Nephron (organoid): ENCODE measurements around the gene IGF1.

ENCODE experiments used
- H3K27ac Mint-ChIP-seq, 3 experiments: 2 replicates each; pipeline ENCODE4 v1.8.0; 2020; ENCODE audit warnings: mixed read lengths in 3 of 3, mild to moderate bottlenecking in 2 of 3, moderate library complexity in 1 of 3
- H3K27me3 Mint-ChIP-seq: 2 replicates; pipeline ENCODE4 v1.8.0; 2021; ENCODE audit warnings: low read depth, mild to moderate bottlenecking, moderate library complexity, mixed read lengths
- H3K36me3 Mint-ChIP-seq: 2 replicates; pipeline ENCODE4 v1.8.0; 2020; ENCODE audit warnings: low read depth, mixed read lengths
- H3K4me1 Mint-ChIP-seq: 2 replicates; pipeline ENCODE4 v1.8.0; 2020; ENCODE audit warnings: mixed read lengths
- H3K4me3 Mint-ChIP-seq, 3 experiments: 2 replicates each; pipeline ENCODE4 v1.8.0; 2020; ENCODE audit warnings: mild to moderate bottlenecking in 3 of 3, mixed read lengths in 3 of 3, moderate library complexity in 2 of 3
- H3K9me3 Mint-ChIP-seq: 2 replicates; pipeline ENCODE4 v1.8.0; 2020; ENCODE audit warnings: mixed read lengths
- TF ChIP-seq, protein P1 (sequence below), 3 experiments: fragments of 200-600 bp; sonication (generic); IDR thresholded peaks; one replicate each; pipeline ENCODE4 v1.5.0; 2021; ENCODE audit warnings: antibody characterized with exemption in 3 of 3; ENCODE audit not compliant: unreplicated experiment in 3 of 3

Gene IGF1

GRCh38 chr12:102510463-102510862 lies 30.1 kb upstream of the IGF1 start:
- no peak overlapping the region for H3K27ac Mint-ChIP-seq
- H3K36me3 Mint-ChIP-seq: no peaks in the 10 kb centered on the region
- no peak overlapping the region for H3K4me3 Mint-ChIP-seq
- H3K27me3 Mint-ChIP-seq: peaks cover 3% of the 10 kb centered on the region
- TF ChIP-seq, protein P1, sequence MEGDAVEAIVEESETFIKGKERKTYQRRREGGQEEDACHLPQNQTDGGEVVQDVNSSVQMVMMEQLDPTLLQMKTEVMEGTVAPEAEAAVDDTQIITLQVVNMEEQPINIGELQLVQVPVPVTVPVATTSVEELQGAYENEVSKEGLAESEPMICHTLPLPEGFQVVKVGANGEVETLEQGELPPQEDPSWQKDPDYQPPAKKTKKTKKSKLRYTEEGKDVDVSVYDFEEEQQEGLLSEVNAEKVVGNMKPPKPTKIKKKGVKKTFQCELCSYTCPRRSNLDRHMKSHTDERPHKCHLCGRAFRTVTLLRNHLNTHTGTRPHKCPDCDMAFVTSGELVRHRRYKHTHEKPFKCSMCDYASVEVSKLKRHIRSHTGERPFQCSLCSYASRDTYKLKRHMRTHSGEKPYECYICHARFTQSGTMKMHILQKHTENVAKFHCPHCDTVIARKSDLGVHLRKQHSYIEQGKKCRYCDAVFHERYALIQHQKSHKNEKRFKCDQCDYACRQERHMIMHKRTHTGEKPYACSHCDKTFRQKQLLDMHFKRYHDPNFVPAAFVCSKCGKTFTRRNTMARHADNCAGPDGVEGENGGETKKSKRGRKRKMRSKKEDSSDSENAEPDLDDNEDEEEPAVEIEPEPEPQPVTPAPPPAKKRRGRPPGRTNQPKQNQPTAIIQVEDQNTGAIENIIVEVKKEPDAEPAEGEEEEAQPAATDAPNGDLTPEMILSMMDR (IDR thresholded peaks at IDR 0.05; ENCODE audit: unreplicated experiment in 3 of 3): no peak
- H3K9me3 Mint-ChIP-seq: peaks cover 16% of the 10 kb centered on the region
- H3K4me1 Mint-ChIP-seq: no peaks in the 10 kb centered on the region

GRCh38 chr12:102510031-102510430 lies 29.7 kb upstream of the IGF1 start:
- H3K4me3 Mint-ChIP-seq: no peak overlapping the region
- peaks cover 17% of the 10 kb centered on the region for H3K9me3 Mint-ChIP-seq
- no peaks in the 10 kb centered on the region for H3K4me1 Mint-ChIP-seq
- H3K27me3 Mint-ChIP-seq: no peaks in the 10 kb centered on the region
- TF ChIP-seq, protein P1 (IDR thresholded peaks at IDR 0.05; ENCODE audit: unreplicated experiment in 3 of 3): no peak
- no peaks in the 10 kb centered on the region for H3K36me3 Mint-ChIP-seq
- no peak overlapping the region for H3K27ac Mint-ChIP-seq

DNA sequence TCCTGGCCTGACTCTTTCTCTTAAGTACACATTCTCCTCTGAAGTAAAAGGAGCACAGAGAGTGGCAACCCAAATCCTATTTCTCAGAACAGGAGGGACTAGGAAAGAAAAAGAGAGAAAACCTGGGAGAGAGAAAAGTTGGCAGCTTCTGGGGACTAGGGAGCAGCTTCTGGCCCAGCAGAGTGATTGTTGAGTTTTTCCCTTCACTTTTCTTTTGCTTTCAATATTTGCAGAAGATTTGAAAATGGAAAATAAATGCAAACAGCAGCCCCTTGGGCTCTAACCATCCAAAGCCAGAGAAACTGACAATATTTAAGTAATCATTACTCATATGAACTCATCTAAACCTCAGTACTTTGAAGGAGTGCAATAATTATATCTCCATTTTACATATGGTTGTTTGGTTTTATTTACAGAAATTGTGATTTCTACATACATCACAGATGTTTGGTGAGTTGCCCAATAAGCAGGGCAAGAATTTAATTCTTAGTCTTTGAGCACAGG lies 28.8 kb upstream of the IGF1 start:
- Mint-ChIP-seq H3K4me1 (no peaks in the 10 kb centered on the region), H3K27ac (no peak overlapping the region), H3K4me3 (no peak overlapping the region), H3K36me3 (no peaks in the 10 kb centered on the region), H3K9me3 (peaks cover 17% of the 10 kb centered on the region), H3K27me3 (no peaks in the 10 kb centered on the region)
- TF ChIP-seq, protein P1 (IDR thresholded peaks at IDR 0.05; ENCODE audit: unreplicated experiment in 3 of 3): no peak

DNA sequence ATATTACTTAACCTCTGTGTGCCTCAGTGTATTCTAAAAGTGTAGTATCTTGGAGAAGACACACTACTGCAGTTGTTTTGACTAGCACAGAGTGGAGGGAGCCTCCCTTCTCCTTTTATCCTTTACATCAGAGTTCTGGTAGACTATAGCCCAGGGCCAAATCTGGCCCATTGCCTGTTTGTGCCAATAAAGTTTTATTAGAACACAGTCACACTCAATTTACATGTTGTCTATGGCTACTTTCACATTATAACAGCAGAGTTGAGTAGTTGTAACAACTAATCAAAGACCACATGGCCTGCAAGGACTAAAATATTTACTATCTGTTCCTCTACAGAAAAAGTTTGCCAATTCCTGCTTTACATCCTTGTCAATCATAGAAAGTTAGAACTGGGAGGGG lies 27.7 kb upstream of the IGF1 start:
- H3K27ac Mint-ChIP-seq: no peak overlapping the region
- no peaks in the 10 kb centered on the region for H3K36me3 Mint-ChIP-seq
- TF ChIP-seq, protein P1 (IDR thresholded peaks at IDR 0.05; ENCODE audit: unreplicated experiment in 3 of 3): no peak
- no peaks in the 10 kb centered on the region for H3K27me3 Mint-ChIP-seq
- peaks cover 17% of the 10 kb centered on the region for H3K9me3 Mint-ChIP-seq
- H3K4me3 Mint-ChIP-seq: no peak overlapping the region
- H3K4me1 Mint-ChIP-seq: peaks cover 4% of the 10 kb centered on the region

DNA sequence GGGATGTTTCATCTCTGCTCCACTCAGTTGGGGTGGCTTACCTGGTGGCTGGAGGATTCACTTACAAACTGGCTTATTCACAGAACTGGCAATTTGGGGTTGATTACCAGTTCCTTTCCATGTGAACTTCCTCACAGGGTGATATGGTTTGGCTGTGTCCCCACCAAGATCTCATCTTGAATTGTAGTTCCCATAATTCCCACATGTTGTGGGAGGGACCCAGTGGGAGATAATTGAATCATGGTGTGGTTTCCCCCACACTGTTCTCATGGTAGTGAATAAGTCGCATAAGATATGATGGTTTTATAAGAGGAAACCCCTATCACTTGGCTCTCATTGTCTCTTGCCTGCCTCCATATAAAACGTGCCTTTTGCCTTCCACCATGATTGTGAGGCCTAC lies 26.9 kb upstream of the IGF1 start:
- H3K4me1 Mint-ChIP-seq: peaks cover 6% of the 10 kb centered on the region
- TF ChIP-seq, protein P1 (IDR thresholded peaks at IDR 0.05; ENCODE audit: unreplicated experiment in 3 of 3): no peak
- no peak overlapping the region for H3K27ac Mint-ChIP-seq
- H3K9me3 Mint-ChIP-seq: peaks cover 17% of the 10 kb centered on the region
- no peaks in the 10 kb centered on the region for H3K27me3 Mint-ChIP-seq
- H3K36me3 Mint-ChIP-seq: no peaks in the 10 kb centered on the region
- H3K4me3 Mint-ChIP-seq: no peak overlapping the region

DNA sequence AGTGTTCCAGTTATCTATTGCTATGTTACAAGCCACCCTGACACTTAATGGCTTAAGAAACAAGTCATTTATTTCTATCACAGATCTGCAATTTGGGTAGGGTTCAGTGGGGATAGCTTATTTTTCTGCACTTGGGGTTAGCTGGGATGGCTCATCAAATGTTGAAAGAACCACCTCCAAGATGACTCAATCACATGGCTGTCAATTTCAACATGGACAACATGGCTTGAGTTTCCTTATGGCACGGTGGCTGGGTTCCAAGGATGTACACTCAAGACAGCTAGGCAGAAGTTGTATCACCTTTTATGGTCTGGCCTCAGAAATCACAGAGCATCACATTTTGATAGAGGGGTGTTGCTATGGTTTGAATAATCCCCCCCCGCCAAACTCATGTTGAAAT lies 24.5 kb upstream of the IGF1 start:
- H3K9me3 Mint-ChIP-seq: peaks cover 17% of the 10 kb centered on the region

More for the DNA sequence above, 24.5 kb upstream of the IGF1 start:
- Mint-ChIP-seq H3K27ac (no peak overlapping the region), H3K27me3 (no peaks in the 10 kb centered on the region), H3K4me1 (peaks cover 14% of the 10 kb centered on the region), H3K4me3 (no peak overlapping the region), H3K36me3 (no peaks in the 10 kb centered on the region)
- TF ChIP-seq, protein P1 (IDR thresholded peaks at IDR 0.05; ENCODE audit: unreplicated experiment in 3 of 3): no peak
